Kidney (tissue), 14 donors: ENCODE data around the gene TMEM183A. TPM values are rescaled to one million over a fixed set of nuclear protein-coding genes. Genes with fewer than 3 reads are reported as not detected.

Experiments
- DNase-seq, 5 donors: peaks; one replicate each; pipeline ENCODE4 v3.0.0-alpha.2; 2013 to 2020
- FAIRE-seq: peaks from 2 replicates; lab custom pipeline; 2012; peaks lifted over from hg19 to GRCh38; lab: Jason Lieb, UNC
- H3K27ac ChIP-seq, 2 donors: one replicate each; pipeline ENCODE4 v1.7.0; 2013; ENCODE audit warnings: low read depth in 2 of 2, low read length in 2 of 2, inconsistent platforms in 1 of 2
- H3K27me3 ChIP-seq: one replicate; pipeline ENCODE4 v1.7.1; 2013; ENCODE audit warnings: low read length, inconsistent platforms; ENCODE audit not compliant: control insufficient read depth, insufficient read depth
- H3K36me3 ChIP-seq, 3 donors: one replicate each; pipeline versions ENCODE4 v1.7.0 to v1.7.1; 2013; ENCODE audit warnings: low read length in 3 of 3, control low read depth in 1 of 3, inconsistent platforms in 1 of 3; ENCODE audit not compliant: insufficient read depth in 3 of 3, control insufficient read depth in 2 of 3
- H3K4me1 ChIP-seq, 3 donors: one replicate each; pipeline versions ENCODE4 v1.7.0 to v1.7.1; 2013; ENCODE audit warnings: low read length in 3 of 3, inconsistent platforms in 1 of 3, low read depth in 1 of 3; ENCODE audit not compliant: control insufficient read depth in 2 of 3, insufficient read depth in 2 of 3
- H3K4me3 ChIP-seq, 3 donors: one replicate each; pipeline versions ENCODE4 v1.7.0 to v1.8.1; 2013; ENCODE audit warnings: low read length in 3 of 3, control low read depth in 1 of 3, inconsistent platforms in 1 of 3
- H3K9ac ChIP-seq, 3 donors: one replicate each; pipeline versions ENCODE4 v1.7.0 to v1.7.1; 2013; ENCODE audit warnings: low read length in 3 of 3, control low read depth in 1 of 3, inconsistent platforms in 1 of 3
- H3K9me3 ChIP-seq, 3 donors: one replicate each; pipeline versions ENCODE4 v1.7.0 to v1.7.1; 2013; ENCODE audit warnings: low read length in 3 of 3, control low read depth in 1 of 3, inconsistent platforms in 1 of 3; ENCODE audit not compliant: control insufficient read depth in 2 of 3, insufficient read depth in 1 of 3
- CTCF ChIP-seq: IDR thresholded peaks from 3 replicates; pipeline ENCODE4 v1.5.1; 2012; ENCODE audit warnings: mild to moderate bottlenecking, moderate library complexity, borderline replicate concordance; ENCODE audit not compliant: insufficient read depth; ENCODE audit errors: extremely low read depth
- intact Hi-C: fragments of 100-400 bp; cut with DNase I; formaldehyde crosslinking; loops from one replicate; pipeline ENCODE4 v1.11.1; 2022
- polyA plus RNA-seq: library from polyadenylated mRNA; stranded (reverse); fragments of 350-450 nt; fragmentation: Illumina TruSeq; extraction: RNeasy Lipid Tissue Mini Kit (QIAGEN cat#74804); gene quantifications from one replicate; pipeline ENCODE4 v1.2.3, GENCODE V29; 2014; ENCODE audit warnings: low read depth, low replicate concordance; ENCODE audit not compliant: insufficient read depth
- total RNA-seq: library from RNA; stranded (reverse); fragmentation: NEBNext Ultra II Directional; extraction: Animal tissue kit (Norgen Biotek cat#: 25700); gene quantifications from one replicate; pipeline ENCODE4 v1.2.1, GENCODE V29; 2021
- donor health status: control.
- donor health status: control.
- donor health status: control.
- donor health status: control.
- donor health status: control.
- donor health status: DM: yes; HTN: yes; CAD: no.
- donor health status: Normal renal cell carcinoma (clear cell type).

The TMEM183A gene
- total and polyA plus RNA-seq, 2 donors from 2014 or later = 47.5 to 47.9 TPM

GRCh38 chr1:203057911-203058675, 50.9 kb downstream of the TMEM183A start:
- FAIRE-seq = no peak
- TF ChIP-seq CTCF = no peak
- Histone ChIP-seq H3K36me3 (no peaks in the 10 kb centered on the region), H3K27me3 (no peaks in the 10 kb centered on the region), H3K4me1 (no peaks in the 10 kb centered on the region), H3K9me3 (no peaks in the 10 kb centered on the region), H3K27ac (no peak overlapping the region), H3K4me3 (no peak overlapping the region), H3K9ac (no peak overlapping the region)
- intact Hi-C loops = no loop called here
- peak in 3 of 5 donors; percentile 24 to 66 (median 35) for DNase-seq

GRCh38 chr1:203058676-203058935, 51.4 kb downstream of the TMEM183A start:
- intact Hi-C loops = no loop called here
- no peak overlapping the region for H3K4me3 ChIP-seq
- no peaks in the 10 kb centered on the region for H3K4me1 ChIP-seq
- no peak overlapping the region for H3K9ac ChIP-seq
- no peaks in the 10 kb centered on the region for H3K36me3 ChIP-seq
- no peak overlapping the region for H3K27ac ChIP-seq
- FAIRE-seq (no peak), DNase-seq (no peak)
- no peaks in the 10 kb centered on the region for H3K27me3 ChIP-seq
- no peak for TF ChIP-seq CTCF
- H3K9me3 ChIP-seq = no peaks in the 10 kb centered on the region

GRCh38 chr1:203059485-203059884, 52.3 kb downstream of the TMEM183A start:
- Histone ChIP-seq H3K9me3 (no peaks in the 10 kb centered on the region), H3K9ac (no peak overlapping the region), H3K4me3 (no peak overlapping the region), H3K27me3 (no peaks in the 10 kb centered on the region), H3K4me1 (no peaks in the 10 kb centered on the region), H3K27ac (no peak overlapping the region), H3K36me3 (no peaks in the 10 kb centered on the region)
- intact Hi-C loops = no loop called here
- DNase-seq (no peak), FAIRE-seq (no peak)
- no peak for TF ChIP-seq CTCF

GRCh38 chr1:203060115-203060514, 52.9 kb downstream of the TMEM183A start:
- Histone ChIP-seq H3K9me3 (no peaks in the 10 kb centered on the region), H3K4me1 (no peaks in the 10 kb centered on the region), H3K27ac (no peak overlapping the region), H3K9ac (no peak overlapping the region), H3K27me3 (no peaks in the 10 kb centered on the region), H3K4me3 (no peak overlapping the region), H3K36me3 (no peaks in the 10 kb centered on the region)
- intact Hi-C loops = no loop called here
- no peak for DNase-seq
- TF ChIP-seq CTCF = no peak
- no peak for FAIRE-seq
